Nephron progenitor cell (in vitro differentiated cells): ENCODE measurements around the gene FOXM1.

Source experiments
- DNase-seq: peaks from one replicate; pipeline ENCODE4 v3.0.0; 2021
- H3K27ac Mint-ChIP-seq: 2 replicates; pipeline ENCODE4 v1.8.0; 2021; ENCODE audit warnings: mild to moderate bottlenecking, moderate library complexity, mixed read lengths
- H3K27me3 Mint-ChIP-seq: 2 replicates; pipeline ENCODE4 v1.8.0; 2021; ENCODE audit warnings: mild to moderate bottlenecking, low read depth, mixed read lengths; ENCODE audit not compliant: poor library complexity
- H3K36me3 Mint-ChIP-seq: 2 replicates; pipeline ENCODE4 v1.8.0; 2021; ENCODE audit warnings: low read depth, mixed read lengths
- H3K4me1 Mint-ChIP-seq: 2 replicates; pipeline ENCODE4 v1.8.0; 2021; ENCODE audit warnings: mixed read lengths
- H3K4me3 Mint-ChIP-seq: 2 replicates; pipeline ENCODE4 v1.8.0; 2021; ENCODE audit warnings: mild to moderate bottlenecking, moderate library complexity, mixed read lengths
- H3K9me3 Mint-ChIP-seq: 2 replicates; pipeline ENCODE4 v1.8.0; 2021; ENCODE audit warnings: mild to moderate bottlenecking, moderate library complexity, mixed read lengths
- TF ChIP-seq, protein P1 (sequence below): fragments of 200-600 bp; sonication (generic); IDR thresholded peaks from 2 replicates; pipeline ENCODE4 v1.5.0; 2021; ENCODE audit warnings: antibody characterized with exemption

The FOXM1 gene

DNA sequence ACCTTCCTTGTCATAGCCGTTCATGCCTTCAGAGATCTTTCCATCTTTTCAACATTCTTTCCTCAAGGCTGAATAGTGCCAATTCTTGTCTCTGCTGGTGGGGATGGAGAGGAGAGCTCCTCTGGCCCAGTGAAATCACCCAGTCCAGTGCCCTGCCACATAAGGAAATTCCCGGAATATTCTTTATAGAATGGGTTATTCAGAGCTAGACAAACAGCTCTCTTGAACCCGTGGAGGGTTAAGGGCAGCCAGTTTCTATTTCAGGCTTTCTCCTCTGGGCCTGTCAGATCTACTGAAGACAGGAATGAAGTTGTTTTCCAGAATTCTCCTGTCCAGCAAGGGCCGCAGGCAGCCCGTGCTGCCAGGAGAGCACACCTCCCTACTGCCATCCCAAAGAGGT lies 34.0 kb downstream of the FOXM1 start:
- Mint-ChIP-seq H3K4me1 (peaks cover 45% of the 10 kb centered on the region), H3K9me3 (no peaks in the 10 kb centered on the region), H3K27ac (no peak overlapping the region), H3K4me3 (no peak overlapping the region), H3K27me3 (peaks cover 11% of the 10 kb centered on the region), H3K36me3 (peaks cover 25% of the 10 kb centered on the region)
- DNase-seq: no peak
- TF ChIP-seq, protein P1, sequence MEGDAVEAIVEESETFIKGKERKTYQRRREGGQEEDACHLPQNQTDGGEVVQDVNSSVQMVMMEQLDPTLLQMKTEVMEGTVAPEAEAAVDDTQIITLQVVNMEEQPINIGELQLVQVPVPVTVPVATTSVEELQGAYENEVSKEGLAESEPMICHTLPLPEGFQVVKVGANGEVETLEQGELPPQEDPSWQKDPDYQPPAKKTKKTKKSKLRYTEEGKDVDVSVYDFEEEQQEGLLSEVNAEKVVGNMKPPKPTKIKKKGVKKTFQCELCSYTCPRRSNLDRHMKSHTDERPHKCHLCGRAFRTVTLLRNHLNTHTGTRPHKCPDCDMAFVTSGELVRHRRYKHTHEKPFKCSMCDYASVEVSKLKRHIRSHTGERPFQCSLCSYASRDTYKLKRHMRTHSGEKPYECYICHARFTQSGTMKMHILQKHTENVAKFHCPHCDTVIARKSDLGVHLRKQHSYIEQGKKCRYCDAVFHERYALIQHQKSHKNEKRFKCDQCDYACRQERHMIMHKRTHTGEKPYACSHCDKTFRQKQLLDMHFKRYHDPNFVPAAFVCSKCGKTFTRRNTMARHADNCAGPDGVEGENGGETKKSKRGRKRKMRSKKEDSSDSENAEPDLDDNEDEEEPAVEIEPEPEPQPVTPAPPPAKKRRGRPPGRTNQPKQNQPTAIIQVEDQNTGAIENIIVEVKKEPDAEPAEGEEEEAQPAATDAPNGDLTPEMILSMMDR: no peak

DNA sequence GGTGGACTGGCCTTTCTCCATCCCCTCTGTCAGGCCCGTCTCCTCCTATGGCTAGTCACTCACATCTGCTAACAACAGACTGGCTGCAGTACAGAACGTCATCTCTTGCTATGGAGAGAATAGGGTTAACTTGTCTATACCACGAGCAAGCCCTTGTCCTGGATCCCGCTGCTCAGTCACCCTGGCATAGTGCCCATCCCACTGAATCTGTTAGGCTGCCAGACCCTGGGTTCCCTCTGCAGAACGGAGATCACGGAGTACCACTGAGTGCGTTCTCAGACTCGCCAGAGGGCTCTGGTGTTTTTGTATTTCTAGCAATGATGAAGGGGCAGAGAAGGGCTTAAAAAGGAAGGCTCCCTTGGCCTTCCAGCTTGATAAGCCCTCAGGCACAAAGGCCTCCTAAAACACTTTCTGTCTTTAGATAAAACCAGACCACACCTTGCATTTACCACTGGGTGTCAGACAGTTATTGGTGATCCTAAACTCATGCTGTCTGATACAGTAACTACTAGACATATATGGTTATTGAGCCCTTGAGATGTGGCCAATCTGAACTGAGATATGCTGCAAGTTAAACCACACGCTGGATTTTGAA lies 35.8 kb downstream of the FOXM1 start:
- Mint-ChIP-seq H3K9me3 (no peaks in the 10 kb centered on the region), H3K27ac (no peak overlapping the region), H3K27me3 (peaks cover 14% of the 10 kb centered on the region), H3K4me3 (no peak overlapping the region), H3K4me1 (peaks cover 29% of the 10 kb centered on the region), H3K36me3 (peaks cover 26% of the 10 kb centered on the region)
- DNase-seq: no peak
- TF ChIP-seq, protein P1: no peak

GRCh38 chr12:2836574-2836973 lies 40.4 kb downstream of the FOXM1 start:
- H3K36me3 Mint-ChIP-seq: peaks cover 27% of the 10 kb centered on the region
- no peak overlapping the region for H3K4me3 Mint-ChIP-seq
- no peak for DNase-seq
- H3K9me3 Mint-ChIP-seq: no peaks in the 10 kb centered on the region
- TF ChIP-seq, protein P1: no peak
- peaks cover 52% of the 10 kb centered on the region for H3K4me1 Mint-ChIP-seq
- peaks cover 6% of the 10 kb centered on the region for H3K27me3 Mint-ChIP-seq
- H3K27ac Mint-ChIP-seq: no peak overlapping the region

- no peaks in the 10 kb centered on the region for H3K9me3 Mint-ChIP-seq
- no peak for DNase-seq
- TF ChIP-seq, protein P1: no peak
- peaks cover 30% of the 10 kb centered on the region for H3K36me3 Mint-ChIP-seq
- H3K4me1 Mint-ChIP-seq: peaks cover 52% of the 10 kb centered on the region
- no peak overlapping the region for H3K27ac Mint-ChIP-seq
- H3K27me3 Mint-ChIP-seq: peaks cover 6% of the 10 kb centered on the region
- H3K4me3 Mint-ChIP-seq: peak overlapping the region; percentile 0
These were observed 41.1 kb downstream of the FOXM1 start for GRCh38 chr12:2835691-2836403.

DNA sequence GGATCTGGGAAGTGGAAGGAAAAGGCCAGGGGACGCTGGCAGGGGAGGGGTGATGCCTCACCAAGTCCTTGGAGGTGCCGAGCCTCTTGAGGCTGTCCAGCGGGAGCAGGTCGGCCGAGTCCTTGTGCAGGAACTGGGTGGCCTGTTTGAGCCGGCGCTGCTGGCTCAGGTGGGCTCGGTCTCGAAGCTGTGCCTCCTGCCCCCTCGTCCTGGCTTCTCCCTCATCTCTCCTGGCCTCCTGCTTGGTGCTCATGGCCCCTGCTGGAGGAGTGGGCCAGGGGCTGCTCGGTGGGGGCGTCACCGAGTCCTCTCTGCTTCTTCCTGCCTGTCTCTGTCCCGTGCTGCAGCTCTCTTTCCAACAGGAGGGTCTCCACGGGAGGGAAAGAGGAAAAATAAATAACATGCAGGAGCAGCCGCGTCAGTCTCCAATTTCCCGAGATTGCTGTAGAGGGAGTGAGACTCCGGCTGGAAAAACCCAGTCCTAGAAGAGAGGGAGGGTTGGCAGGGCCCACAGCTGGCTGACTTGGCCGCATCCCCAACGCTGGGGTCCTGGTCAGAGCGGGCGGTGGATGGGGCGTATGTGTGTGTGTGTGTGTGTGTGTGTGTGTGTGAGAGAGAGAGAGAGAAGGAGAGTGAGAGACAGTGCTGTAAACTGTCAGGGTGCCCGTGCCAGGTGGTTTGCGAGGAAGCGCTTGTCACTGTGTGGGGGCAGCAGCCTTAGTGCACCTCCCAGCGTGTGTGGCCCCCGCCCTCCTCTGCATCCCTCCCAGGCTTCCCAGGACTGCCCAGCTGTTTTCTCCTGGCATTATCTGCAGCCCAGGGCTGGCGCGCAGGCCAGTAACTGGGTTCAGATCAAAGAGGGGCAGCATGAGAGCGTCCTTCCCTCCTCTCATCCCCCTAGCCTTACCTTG lies 42.1 kb downstream of the FOXM1 start, which contains the start of gene NRIP2:
TSS of gene NRIP2 (minus strand) at position 455 of the 911 bp plus-strand sequence. CDS start at position 403, 52 bp downstream.
- TF ChIP-seq, protein P1: no peak
- Mint-ChIP-seq H3K27ac (peak within 1 kb of the TSS; percentile 57), H3K9me3 (no peaks in the 10 kb centered on the region), H3K4me3 (peak within 1 kb of the TSS; percentile 72), H3K27me3 (peaks cover 4% of the 10 kb centered on the region), H3K4me1 (peaks cover 52% of the 10 kb centered on the region), H3K36me3 (peaks cover 34% of the 10 kb centered on the region)
- peak; percentile 50 for DNase-seq
